Gastroesophageal sphincter (tissue), 3 donors: Measurements from ENCODE around the gene SLC7A6.

ENCODE experiments used
- CTCF ChIP-seq, 4 experiments: fragments of 200-600 bp in 2 of 4; fragments of 450-650 bp in 2 of 4; sonication (generic) in 1 of 4; IDR thresholded peaks; one replicate each; pipeline ENCODE4 v1.5.1; 2017 to 2019; ENCODE audit warnings: antibody characterized with exemption in 4 of 4, mild to moderate bottlenecking in 2 of 4, moderate library complexity in 2 of 4
- POLR2AphosphoS5 ChIP-seq: sonication (generic); formaldehyde crosslinking; IDR thresholded peaks from one replicate; pipeline ENCODE4 v1.6.1; 2017; ENCODE audit warnings: antibody characterized with exemption

GRCh38 chr16:68257906-68258800 lies 6.2 kb upstream of the SLC7A6 start:
- TF ChIP-seq CTCF (IDR thresholded peaks at IDR 0.05) = no peak
- TF ChIP-seq POLR2AphosphoS5 = peak; percentile 83
